Nephron progenitor cell (in vitro differentiated cells): Measurements from ENCODE around the gene SRSF4.

Source experiments
- DNase-seq: peaks from one replicate; pipeline ENCODE4 v3.0.0; 2021
- H3K27ac Mint-ChIP-seq: 2 replicates; pipeline ENCODE4 v1.8.0; 2021; ENCODE audit warnings: mild to moderate bottlenecking, moderate library complexity, mixed read lengths
- H3K27me3 Mint-ChIP-seq: 2 replicates; pipeline ENCODE4 v1.8.0; 2021; ENCODE audit warnings: mild to moderate bottlenecking, low read depth, mixed read lengths; ENCODE audit not compliant: poor library complexity
- H3K36me3 Mint-ChIP-seq: 2 replicates; pipeline ENCODE4 v1.8.0; 2021; ENCODE audit warnings: low read depth, mixed read lengths
- H3K4me1 Mint-ChIP-seq: 2 replicates; pipeline ENCODE4 v1.8.0; 2021; ENCODE audit warnings: mixed read lengths
- H3K4me3 Mint-ChIP-seq: 2 replicates; pipeline ENCODE4 v1.8.0; 2021; ENCODE audit warnings: mild to moderate bottlenecking, moderate library complexity, mixed read lengths
- H3K9me3 Mint-ChIP-seq: 2 replicates; pipeline ENCODE4 v1.8.0; 2021; ENCODE audit warnings: mild to moderate bottlenecking, moderate library complexity, mixed read lengths
- TF ChIP-seq, protein P1 (sequence below): fragments of 200-600 bp; sonication (generic); IDR thresholded peaks from 2 replicates; pipeline ENCODE4 v1.5.0; 2021; ENCODE audit warnings: antibody characterized with exemption

The SRSF4 gene

DNA sequence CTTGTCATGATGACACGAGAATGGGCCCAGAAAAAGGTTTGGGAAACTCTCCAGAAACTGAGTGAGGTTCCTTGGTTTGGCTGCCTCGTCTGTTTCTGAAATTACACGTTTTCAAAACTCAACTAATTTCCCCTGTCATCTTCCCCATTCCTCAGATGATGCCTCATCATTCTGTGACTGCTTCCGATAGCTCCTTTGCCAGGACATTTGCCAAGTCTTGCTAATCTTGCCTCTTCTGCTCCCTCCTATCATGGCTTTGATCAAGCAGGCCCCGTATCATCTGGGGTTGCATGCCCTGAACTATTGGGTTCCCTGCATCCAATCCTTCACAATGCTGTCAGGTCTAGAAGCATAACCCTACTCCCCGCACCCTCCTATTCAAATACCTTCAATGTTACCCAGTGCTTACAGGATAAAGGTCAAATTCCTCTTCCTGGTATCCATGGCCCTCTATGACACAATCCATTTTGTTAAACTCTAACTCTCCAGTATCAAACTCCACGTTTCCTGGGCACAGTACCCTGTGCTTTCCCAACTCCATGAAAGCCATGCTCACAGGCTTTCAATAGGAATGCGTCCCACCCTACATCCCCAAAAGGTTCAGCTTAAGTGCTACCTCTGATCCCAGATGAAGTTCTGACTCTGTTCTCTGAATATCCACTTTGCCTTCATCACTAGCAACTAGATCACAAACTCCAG lies 35.8 kb downstream of the SRSF4 start:
- Mint-ChIP-seq H3K9me3 (no peaks in the 10 kb centered on the region), H3K27me3 (no peaks in the 10 kb centered on the region), H3K36me3 (peaks cover 83% of the 10 kb centered on the region)

DNA sequence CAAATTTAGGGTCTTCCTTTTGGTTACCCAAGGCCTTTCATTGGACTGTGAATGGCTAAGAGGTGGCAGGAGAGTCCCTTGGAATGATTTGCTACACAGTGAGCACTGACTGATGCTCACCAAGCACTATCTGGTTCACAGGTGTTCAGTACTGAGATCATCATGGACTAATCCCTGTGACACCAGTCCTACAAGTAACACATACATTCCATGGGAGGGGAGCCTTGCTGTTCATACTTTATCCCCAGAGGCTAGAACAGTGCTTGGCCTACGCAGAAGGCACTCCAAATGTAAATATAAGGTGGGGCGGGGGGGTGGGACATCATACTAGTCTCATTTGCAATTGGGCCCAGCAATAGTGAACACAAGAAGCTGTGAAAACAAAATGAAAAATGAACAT lies 37.5 kb downstream of the SRSF4 start:
- Mint-ChIP-seq H3K9me3 (no peaks in the 10 kb centered on the region), H3K4me3 (no peak overlapping the region)

More for the DNA sequence above, 35.8 kb downstream of the SRSF4 start:
- H3K4me1 Mint-ChIP-seq = no peaks in the 10 kb centered on the region
- no peak overlapping the region for H3K4me3 Mint-ChIP-seq
- no peak for DNase-seq
- TF ChIP-seq, protein P1, sequence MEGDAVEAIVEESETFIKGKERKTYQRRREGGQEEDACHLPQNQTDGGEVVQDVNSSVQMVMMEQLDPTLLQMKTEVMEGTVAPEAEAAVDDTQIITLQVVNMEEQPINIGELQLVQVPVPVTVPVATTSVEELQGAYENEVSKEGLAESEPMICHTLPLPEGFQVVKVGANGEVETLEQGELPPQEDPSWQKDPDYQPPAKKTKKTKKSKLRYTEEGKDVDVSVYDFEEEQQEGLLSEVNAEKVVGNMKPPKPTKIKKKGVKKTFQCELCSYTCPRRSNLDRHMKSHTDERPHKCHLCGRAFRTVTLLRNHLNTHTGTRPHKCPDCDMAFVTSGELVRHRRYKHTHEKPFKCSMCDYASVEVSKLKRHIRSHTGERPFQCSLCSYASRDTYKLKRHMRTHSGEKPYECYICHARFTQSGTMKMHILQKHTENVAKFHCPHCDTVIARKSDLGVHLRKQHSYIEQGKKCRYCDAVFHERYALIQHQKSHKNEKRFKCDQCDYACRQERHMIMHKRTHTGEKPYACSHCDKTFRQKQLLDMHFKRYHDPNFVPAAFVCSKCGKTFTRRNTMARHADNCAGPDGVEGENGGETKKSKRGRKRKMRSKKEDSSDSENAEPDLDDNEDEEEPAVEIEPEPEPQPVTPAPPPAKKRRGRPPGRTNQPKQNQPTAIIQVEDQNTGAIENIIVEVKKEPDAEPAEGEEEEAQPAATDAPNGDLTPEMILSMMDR = no peak
- peak overlapping the region; percentile 82 for H3K27ac Mint-ChIP-seq

DNA sequence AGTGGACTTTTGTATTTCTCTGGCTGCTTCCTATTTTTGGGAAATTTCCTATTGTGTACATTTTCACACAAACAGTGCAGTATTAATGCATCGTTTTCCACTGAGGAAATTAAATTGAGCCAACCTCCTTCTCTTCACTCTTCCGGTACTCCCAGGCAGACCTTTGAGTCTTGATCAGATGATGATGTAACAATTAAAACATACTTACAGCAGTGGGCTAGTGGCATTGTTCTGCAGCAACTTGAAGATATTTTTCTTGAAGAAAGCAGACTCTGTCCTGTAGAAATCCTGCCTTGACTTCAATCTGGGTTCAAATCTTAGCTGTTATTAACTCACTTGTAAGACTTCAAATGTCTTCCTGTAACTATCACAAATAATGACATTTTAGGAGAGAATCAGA lies 39.0 kb downstream of the SRSF4 start:
- Mint-ChIP-seq H3K4me1 (no peaks in the 10 kb centered on the region), H3K27ac (peak overlapping the region; percentile 27), H3K9me3 (peaks cover 4% of the 10 kb centered on the region), H3K36me3 (peaks cover 51% of the 10 kb centered on the region), H3K27me3 (no peaks in the 10 kb centered on the region), H3K4me3 (no peak overlapping the region)
- TF ChIP-seq, protein P1 = no peak
- DNase-seq = no peak

More for the DNA sequence above, 37.5 kb downstream of the SRSF4 start:
- no peak for DNase-seq
- no peaks in the 10 kb centered on the region for H3K27me3 Mint-ChIP-seq
- H3K36me3 Mint-ChIP-seq = peaks cover 66% of the 10 kb centered on the region
- no peak overlapping the region for H3K27ac Mint-ChIP-seq
- TF ChIP-seq, protein P1 = no peak
- no peaks in the 10 kb centered on the region for H3K4me1 Mint-ChIP-seq

DNA sequence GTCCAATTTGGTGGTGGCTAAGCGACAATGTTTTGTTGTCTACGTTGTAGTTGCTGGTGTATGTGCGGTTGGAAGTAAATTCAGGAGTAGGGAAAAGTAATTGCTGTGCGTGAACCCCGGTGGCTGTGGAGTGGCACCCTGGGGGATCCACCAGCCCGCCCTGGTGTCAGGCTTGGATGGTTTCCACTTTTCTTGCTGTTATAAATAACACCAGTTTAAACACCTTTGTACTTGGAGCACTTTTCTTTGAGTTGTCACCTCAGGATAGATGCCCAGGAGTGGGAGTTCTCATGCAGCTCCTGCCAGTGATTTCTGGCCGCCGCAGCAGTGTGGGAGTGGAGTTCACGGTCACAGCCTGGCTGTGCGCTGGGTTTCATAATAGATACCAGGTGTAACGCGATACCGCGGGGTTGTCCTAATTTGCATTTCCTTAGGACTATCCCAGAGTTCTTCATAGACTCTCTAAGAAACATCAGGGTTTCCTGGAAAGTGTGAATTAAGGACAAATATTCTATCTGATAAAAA lies 45.2 kb downstream of the SRSF4 start:
- TF ChIP-seq, protein P1 = no peak
- H3K36me3 Mint-ChIP-seq = no peaks in the 10 kb centered on the region
- DNase-seq = peak; percentile 52
- H3K27me3 Mint-ChIP-seq = peaks cover 8% of the 10 kb centered on the region
- peaks cover 30% of the 10 kb centered on the region for H3K4me1 Mint-ChIP-seq
- H3K9me3 Mint-ChIP-seq = peaks cover 7% of the 10 kb centered on the region
- no peak overlapping the region for H3K4me3 Mint-ChIP-seq
- H3K27ac Mint-ChIP-seq = no peak overlapping the region

DNA sequence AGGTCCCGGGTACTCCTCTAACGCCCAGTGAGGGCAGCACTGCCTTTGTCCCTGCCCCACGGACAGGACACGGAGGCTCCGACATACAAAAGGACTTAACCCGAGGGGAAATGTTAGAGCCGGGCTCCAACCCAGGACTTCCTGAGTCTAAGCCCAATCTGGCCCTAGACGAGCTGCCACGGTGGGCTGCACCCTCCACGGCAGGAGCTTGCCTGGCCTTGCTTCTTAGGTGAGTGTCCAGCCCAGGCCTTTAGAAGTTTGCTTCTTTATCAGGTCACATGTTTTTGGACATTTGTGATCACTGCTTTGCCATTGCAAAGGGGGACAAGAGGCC lies 47.0 kb downstream of the SRSF4 start:
- no peak for DNase-seq
- Mint-ChIP-seq H3K27ac (no peak overlapping the region), H3K4me1 (peaks cover 36% of the 10 kb centered on the region), H3K4me3 (no peak overlapping the region), H3K36me3 (no peaks in the 10 kb centered on the region), H3K9me3 (peaks cover 7% of the 10 kb centered on the region), H3K27me3 (peaks cover 13% of the 10 kb centered on the region)
- TF ChIP-seq, protein P1 = no peak
